PC-3 (cell line): ENCODE measurements around the gene SMPD3. TPM values are rescaled to one million over a fixed set of nuclear protein-coding genes. Genes with fewer than 3 reads are reported as not detected.

Experiments used
- ATAC-seq: fragments of 200-7000 bp; cut with Tn5 transposase; 2 replicates; pipeline ENCODE4 v1.9.1; 2020; ENCODE audit warnings: mild to moderate bottlenecking, moderate library complexity
- BruUV-seq: library from RNA; stranded (reverse); fragments of 400-500 nt; replicated peaks from 2 replicates; lab custom pipeline; 2021; lab: Mats Ljungman, UMichigan
- CTCF ChIA-PET: fragments of 300-600 bp; sonication (Branson Sonifier 250); formaldehyde crosslinking; loops from one replicate; lab custom pipeline; 2022; ENCODE audit warnings: antibody characterized with exemption; lab: Charles Lee
- POLR2A ChIA-PET: fragments of 300-600 bp; sonication (Branson Sonifier 250); formaldehyde crosslinking; loops from one replicate; lab custom pipeline; 2022; ENCODE audit warnings: antibody characterized with exemption; ENCODE audit not compliant: unreplicated experiment; lab: Charles Lee
- DNase-seq: peaks from one replicate; pipeline ENCODE4 v3.0.0-alpha.2; 2015
- H2AFZ ChIP-seq: fragments of 300-600 bp; sonication (generic); 2 replicates; pipeline ENCODE4 v1.6.0; 2016; ENCODE audit warnings: antibody characterized with exemption, low read length
- H3F3A ChIP-seq: fragments of 300-600 bp; sonication (generic); one replicate; pipeline ENCODE4 v1.6.0; 2017; ENCODE audit warnings: antibody characterized with exemption, low read length, control low read depth, mild to moderate bottlenecking; ENCODE audit not compliant: unreplicated experiment
- H3K27ac ChIP-seq: fragments of 300-600 bp; sonication (generic); 2 replicates; pipeline ENCODE4 v1.5.1; 2016; ENCODE audit warnings: mild to moderate bottlenecking, low read length
- H3K27me3 ChIP-seq: fragments of 300-600 bp; sonication (generic); 2 replicates; pipeline ENCODE4 v1.6.1; 2016; ENCODE audit warnings: low read length, mixed read lengths
- H3K36me3 ChIP-seq: fragments of 300-600 bp; sonication (generic); 2 replicates; pipeline ENCODE4 v1.6.1; 2016; ENCODE audit warnings: low read depth, mixed run types, low read length, mixed read lengths
- H3K4me1 ChIP-seq: fragments of 300-600 bp; sonication (generic); 2 replicates; pipeline ENCODE4 v1.5.1; 2016; ENCODE audit warnings: low read length; ENCODE audit not compliant: insufficient read depth
- H3K4me2 ChIP-seq: fragments of 300-600 bp; sonication (generic); 2 replicates; pipeline ENCODE4 v1.6.0; 2016; ENCODE audit warnings: low read length
- H3K4me3 ChIP-seq: fragments of 300-600 bp; sonication (generic); 2 replicates; pipeline ENCODE4 v1.5.1; 2016; ENCODE audit warnings: mild to moderate bottlenecking, low read length, mixed read lengths
- H3K79me2 ChIP-seq: fragments of 300-600 bp; sonication (generic); 2 replicates; pipeline ENCODE4 v1.6.1; 2017; ENCODE audit warnings: low read length, mixed read lengths
- H3K9ac ChIP-seq: fragments of 300-600 bp; sonication (generic); 2 replicates; pipeline ENCODE4 v1.6.0; 2016; ENCODE audit warnings: mild to moderate bottlenecking, low read length
- H3K9me2 ChIP-seq: fragments of 300-600 bp; sonication (generic); replicated peaks from 2 replicates; pipeline ENCODE4 v1.6.1; 2016; ENCODE audit warnings: mixed run types, low read length, mixed read lengths
- H3K9me3 ChIP-seq: fragments of 300-600 bp; sonication (generic); 2 replicates; pipeline ENCODE4 v1.6.1; 2016; ENCODE audit warnings: low read length, mixed read lengths
- H4K20me1 ChIP-seq: fragments of 300-600 bp; sonication (generic); 2 replicates; pipeline ENCODE4 v1.6.1; 2016; ENCODE audit warnings: low read length, mixed read lengths
- EZH2 ChIP-seq: fragments of 300-600 bp; sonication (generic); IDR thresholded peaks from one replicate; pipeline ENCODE4 v1.6.1; 2017; ENCODE audit warnings: antibody characterized with exemption, mild to moderate bottlenecking, low read length; ENCODE audit not compliant: unreplicated experiment
- EZH2phosphoT487 ChIP-seq: fragments of 300-600 bp; sonication (generic); IDR thresholded peaks from 2 replicates; pipeline ENCODE4 v1.6.1; 2018; ENCODE audit warnings: mild to moderate bottlenecking, antibody characterized with exemption, low read length, borderline replicate concordance
- intact Hi-C: fragments of 100-400 bp; cut with micrococcal nuclease; formaldehyde crosslinking; loops from 2 replicates; pipeline ENCODE4 v1.9.0; 2023
- total RNA-seq: library from RNA; depleted of rRNA; stranded (reverse); fragments of >200 nt; gene quantifications from 2 replicates; pipeline ENCODE4 v1.2.3, GENCODE V29; 2014
- TF ChIP-seq, protein P1 (sequence below): fragments of 300-600 bp; sonication (generic); conservative IDR thresholded peaks from 2 replicates; pipeline ENCODE4 v1.5.1; 2017; ENCODE audit warnings: antibody characterized with exemption, low read depth, mild to moderate bottlenecking, low read length

Gene SMPD3
- total RNA-seq, 1 experiment from 2014 or later, result not detected

DNA sequence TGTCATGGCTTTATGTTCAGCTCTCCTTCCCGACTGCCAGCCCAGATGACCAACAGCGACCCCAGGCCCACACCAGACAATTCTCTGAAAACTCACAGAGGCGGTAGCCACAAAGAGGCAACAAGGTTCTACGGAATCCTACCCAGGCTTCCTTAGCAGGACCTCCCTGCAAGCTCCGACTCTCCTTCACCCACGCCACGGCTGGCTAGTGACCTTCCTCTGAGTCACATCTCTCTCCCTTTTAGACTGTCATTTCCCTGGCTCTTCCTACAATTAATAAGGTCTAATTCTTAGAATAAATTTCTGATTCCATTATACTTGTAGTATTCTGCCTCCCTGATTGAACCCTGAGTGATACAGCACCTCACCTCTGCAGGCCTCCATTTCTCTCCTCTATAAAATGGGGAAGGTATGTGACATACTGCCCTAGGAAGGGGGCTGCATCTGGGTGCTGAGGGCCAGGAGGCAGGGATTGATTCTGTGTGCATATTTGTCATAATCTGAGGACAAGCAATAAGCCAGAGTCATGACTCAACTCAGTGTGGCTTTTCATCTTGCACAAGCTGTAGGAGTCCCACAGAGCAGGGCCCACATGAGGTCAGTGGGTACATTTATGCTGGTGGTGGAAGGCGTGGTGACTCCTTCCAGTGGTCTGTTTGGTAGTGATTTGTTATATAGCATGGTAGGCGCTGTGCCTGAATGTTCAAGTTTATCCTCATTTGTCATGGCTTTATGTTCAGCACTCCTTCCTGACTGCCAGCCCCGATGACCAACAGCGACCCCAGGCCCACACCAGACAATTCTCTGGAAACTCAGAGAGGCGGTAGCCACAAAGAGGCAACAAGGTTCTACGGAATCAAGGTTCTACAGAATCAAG, 46.2 kb downstream of the SMPD3 start:
- Histone ChIP-seq H3K27ac (no peak overlapping the region), H3K4me2 (no peak overlapping the region), H4K20me1 (no peaks in the 10 kb centered on the region), H3K9me2 (no peaks in the 10 kb centered on the region), H3K79me2 (no peaks in the 10 kb centered on the region), H2AFZ (no peak overlapping the region), H3K36me3 (no peaks in the 10 kb centered on the region), H3K9me3 (no peaks in the 10 kb centered on the region), H3K27me3 (no peaks in the 10 kb centered on the region), H3K4me3 (no peak overlapping the region), H3F3A (no peaks in the 10 kb centered on the region), H3K4me1 (peaks cover 12% of the 10 kb centered on the region), H3K9ac (no peak overlapping the region)
- BruUV-seq, result no TSS peak
- peak; percentile 31 for DNase-seq
- intact Hi-C loops, result no loop called here
- TF ChIP-seq EZH2phosphoT487, result no peak
- TF ChIP-seq, protein P1, sequence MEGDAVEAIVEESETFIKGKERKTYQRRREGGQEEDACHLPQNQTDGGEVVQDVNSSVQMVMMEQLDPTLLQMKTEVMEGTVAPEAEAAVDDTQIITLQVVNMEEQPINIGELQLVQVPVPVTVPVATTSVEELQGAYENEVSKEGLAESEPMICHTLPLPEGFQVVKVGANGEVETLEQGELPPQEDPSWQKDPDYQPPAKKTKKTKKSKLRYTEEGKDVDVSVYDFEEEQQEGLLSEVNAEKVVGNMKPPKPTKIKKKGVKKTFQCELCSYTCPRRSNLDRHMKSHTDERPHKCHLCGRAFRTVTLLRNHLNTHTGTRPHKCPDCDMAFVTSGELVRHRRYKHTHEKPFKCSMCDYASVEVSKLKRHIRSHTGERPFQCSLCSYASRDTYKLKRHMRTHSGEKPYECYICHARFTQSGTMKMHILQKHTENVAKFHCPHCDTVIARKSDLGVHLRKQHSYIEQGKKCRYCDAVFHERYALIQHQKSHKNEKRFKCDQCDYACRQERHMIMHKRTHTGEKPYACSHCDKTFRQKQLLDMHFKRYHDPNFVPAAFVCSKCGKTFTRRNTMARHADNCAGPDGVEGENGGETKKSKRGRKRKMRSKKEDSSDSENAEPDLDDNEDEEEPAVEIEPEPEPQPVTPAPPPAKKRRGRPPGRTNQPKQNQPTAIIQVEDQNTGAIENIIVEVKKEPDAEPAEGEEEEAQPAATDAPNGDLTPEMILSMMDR, result no peak
- no peak for TF ChIP-seq EZH2
- no peak for ATAC-seq
- ChIA-PET POLR2A (no interaction called here), CTCF (interaction anchor here (0.7 kb wide), 1 partner anchor 24 kb away, joined by 3 read pairs; no protein-coding TSS in a partner anchor)

- BruUV-seq, result no TSS peak
- Histone ChIP-seq H3K9ac (no peak overlapping the region), H3K27ac (no peak overlapping the region), H2AFZ (no peak overlapping the region), H3K9me3 (no peaks in the 10 kb centered on the region), H3K27me3 (no peaks in the 10 kb centered on the region), H3K79me2 (no peaks in the 10 kb centered on the region), H3K36me3 (no peaks in the 10 kb centered on the region), H3K4me2 (no peak overlapping the region), H3K4me1 (peaks cover 4% of the 10 kb centered on the region; the same call in 1 of the 2 replicates), H3K9me2 (no peaks in the 10 kb centered on the region), H4K20me1 (no peaks in the 10 kb centered on the region), H3F3A (no peaks in the 10 kb centered on the region), H3K4me3 (no peak overlapping the region)
- no peak for TF ChIP-seq EZH2phosphoT487
- TF ChIP-seq, protein P1, result no peak
- TF ChIP-seq EZH2, result no peak
- intact Hi-C loops, result no loop called here
- ATAC-seq (no peak), DNase-seq (no peak)
- CTCF ChIA-PET, result interaction anchor here (0.7 kb wide), 2 partner anchors 26 to 1330 kb away, joined by 3 to 6 read pairs; no protein-coding TSS in a partner anchor
- POLR2A ChIA-PET, result no interaction called here
Observed at GRCh38 chr16:68400924-68401460, 47.3 kb downstream of the SMPD3 start.
